ENCODE data around the gene TMC8.

DNA sequence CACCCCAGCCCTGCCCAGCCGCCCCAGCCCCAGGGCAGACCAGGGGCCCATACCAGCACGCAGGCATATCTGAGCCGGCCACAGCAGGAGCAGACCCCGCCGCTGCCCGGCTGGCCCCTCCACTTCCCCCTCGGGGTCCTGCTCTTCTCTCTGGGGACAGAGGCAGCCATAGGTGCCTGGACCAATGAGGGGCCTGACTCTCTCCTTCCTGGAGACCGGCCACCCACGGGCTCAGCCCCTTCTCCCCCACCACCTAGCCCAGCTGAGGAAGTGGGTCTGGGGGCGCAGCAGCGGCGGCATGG lies 5.8 kb upstream of the TMC8 start:
- TF ChIP-seq CTCF (IDR thresholded peaks at IDR 0.05): no peak
- TF ChIP-seq POLR2A (IDR thresholded peaks at IDR 0.05): no peak

Data from Peyer's patch (tissue), 4 donors.